Activated T-helper 1 cell treated with anti-CD3 and anti-CD28 coated beads, Interleukin-2, amount 50 U/mL, for 16 hours (primary cell): ENCODE results near the gene DTWD2.

Experiments
- DNase-seq, 2 donors: peaks; one replicate each; pipeline ENCODE4 v3.0.0-alpha.2; 2020; ENCODE audit warnings: low read depth in 1 of 2, low spot score in 1 of 2

Gene DTWD2

DNA sequence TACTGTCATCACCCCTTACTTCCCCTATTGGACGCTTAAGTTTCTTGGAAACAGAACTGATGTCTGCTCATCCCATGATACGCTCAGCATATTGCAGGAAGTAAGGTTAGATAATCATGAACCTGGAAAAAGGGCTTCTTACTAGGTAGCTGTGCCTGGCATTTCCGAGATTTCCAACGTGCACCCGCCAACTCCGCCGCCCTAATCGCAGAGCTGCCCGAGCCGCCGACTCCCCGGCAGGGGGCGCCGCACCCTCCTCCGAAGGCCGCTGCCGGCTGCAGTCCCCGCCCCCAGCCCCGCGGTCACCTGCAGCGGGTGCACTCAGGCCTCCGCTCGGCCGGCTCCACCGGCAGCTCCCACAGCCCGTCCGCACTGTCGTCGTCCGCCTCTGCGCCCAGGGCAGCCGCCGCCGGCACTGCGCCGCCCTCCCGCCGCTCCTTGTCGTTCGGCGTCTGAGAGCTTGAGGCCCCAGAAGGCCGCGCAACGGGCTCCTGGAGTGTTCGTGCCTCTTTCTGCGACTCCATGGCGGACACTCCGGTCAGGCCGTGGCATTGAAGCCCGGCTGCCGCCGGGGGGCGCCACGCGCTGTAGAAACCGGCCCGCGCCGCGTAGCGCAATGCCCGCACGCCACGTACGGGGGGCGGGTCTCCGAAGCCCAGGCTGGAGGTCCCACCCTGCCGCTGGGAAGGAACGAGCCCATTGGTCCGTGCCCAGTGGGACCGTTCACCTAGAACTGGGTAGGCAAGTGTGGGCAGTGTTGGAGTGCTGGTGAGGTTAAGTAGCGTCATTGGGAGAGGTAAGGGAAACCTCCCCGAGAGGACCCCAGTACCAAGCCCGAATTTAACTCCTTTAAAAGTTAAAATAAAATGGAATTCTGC is at the start of gene DTWD2:
TSS of gene DTWD2 (minus strand) at position 560 of the 878 bp plus-strand sequence. CDS start at position 524, 36 bp downstream.
- DNase-seq, result peak; percentile 78 to 88

DNA sequence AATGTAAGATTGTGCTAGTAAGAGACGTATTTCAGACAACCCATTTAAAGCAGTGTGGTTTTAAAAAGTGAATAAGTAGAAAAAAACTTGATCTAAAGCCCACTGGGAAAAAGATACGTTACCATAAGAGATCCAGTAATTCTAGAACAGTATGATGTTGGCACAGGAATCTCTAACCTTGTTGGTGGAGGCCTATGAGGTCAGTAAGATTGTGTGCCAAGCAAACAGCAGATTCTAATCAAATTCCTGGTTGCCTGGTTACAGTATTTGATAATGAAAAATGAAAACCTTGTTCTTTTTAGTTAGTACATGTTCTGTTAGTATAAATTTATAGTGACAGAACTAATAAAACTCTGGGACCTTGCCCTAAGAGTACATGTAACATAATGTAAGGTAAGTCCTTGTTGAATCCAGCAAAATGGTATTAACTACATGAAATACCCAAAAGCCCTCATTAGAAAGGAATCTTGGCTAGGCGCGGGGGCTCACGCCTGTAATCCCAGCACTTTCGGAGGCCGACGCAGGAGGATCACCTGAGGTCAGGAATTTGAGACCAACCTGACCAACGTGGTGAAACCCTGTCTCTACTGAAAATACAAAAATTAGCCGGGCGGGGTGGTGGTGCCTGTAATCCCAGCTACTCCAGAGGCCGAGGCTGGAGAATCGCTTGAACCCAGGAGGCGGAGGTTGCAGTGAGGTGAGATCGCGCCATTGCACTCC is 49.3 kb upstream of the DTWD2 start:
- DNase-seq, result no peak

DNA sequence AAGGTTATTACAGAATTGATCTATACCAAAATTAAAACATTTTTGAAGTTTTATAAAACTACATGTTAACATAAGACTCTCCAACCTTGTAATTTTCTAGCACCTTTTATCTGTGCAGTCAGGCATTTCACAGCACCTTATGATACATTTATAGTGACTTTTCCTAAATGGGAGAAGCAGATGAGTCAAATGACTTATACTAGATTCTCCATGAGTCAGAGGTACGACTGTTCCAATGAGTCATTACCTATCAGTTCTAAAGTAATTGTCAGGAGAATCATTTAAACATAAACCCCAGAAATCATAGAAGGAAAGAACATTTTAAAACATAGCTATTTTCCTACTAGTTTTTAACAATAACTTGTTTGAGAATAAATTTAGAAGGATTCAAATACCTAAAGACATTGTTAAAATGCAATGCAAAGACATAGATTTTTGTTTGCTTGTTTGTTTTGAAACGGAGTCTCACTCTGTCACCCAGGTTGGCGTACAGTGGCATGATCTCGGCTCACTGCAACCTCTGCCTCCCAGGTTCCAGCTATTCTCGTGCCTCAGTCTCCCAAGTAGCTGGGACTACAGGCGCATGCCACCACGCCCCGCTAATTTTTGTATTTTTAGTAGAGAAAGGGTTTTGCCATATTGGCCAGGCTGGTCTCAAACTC is 47.9 kb upstream of the DTWD2 start:
- DNase-seq, result no peak

DNA sequence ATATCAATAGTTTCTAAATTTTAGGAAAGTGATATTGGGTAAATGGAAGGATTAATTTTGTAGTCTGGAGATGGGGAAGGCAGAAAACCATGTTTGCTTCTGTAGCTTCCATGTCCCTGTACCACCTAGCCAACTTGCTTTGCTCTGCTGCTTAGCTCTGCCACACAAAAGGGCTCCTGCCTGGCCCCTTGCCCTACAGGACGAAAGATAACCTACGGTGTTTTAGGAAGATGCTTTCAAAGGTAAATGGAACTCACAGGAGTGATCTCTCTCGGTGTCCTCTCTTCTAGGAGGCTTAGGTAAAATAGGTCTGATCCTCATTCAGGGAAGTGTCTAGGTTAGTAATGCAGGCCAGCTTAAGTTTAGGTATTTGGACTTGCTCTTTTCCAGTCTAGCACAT is 44.8 kb upstream of the DTWD2 start:
- DNase-seq, result no peak

DNA sequence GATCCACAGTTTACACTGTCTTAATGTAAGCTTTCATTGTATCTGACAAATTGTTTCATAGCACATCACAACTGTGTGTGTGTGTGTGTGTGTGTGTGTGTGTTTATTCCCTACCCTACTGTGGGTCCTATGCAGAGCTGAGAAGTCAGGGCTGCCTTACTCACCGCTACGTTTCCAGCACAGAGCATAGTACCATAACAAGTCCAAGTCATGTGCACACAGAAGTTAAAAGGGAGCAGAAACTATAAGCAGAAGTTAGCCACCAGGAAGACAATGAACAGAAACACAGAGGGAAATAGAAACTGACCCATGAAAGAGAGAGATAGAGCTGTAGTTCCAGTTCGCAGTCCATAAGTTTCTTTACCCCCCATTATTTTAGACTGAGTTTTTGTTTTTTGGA is 44.3 kb upstream of the DTWD2 start:
- no peak for DNase-seq

DNA sequence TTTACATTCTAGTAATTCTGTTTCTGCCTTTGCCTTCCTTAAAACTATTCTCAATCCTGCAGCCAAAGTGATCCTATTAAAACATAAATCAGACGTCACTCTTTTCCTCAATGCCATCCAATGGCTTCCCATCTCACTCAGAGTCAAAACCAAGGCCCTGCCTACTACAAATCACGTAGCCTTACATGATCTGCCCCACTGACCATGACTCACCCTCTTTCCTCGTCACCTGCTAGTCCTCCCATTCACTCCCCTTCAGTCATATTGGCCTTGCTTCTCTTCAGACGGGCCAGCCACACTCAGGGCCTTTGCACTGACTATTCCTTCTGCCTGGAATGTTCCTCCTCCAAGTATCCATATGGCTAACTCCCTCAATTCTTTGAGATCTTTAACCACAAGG is 43.6 kb upstream of the DTWD2 start:
- no peak for DNase-seq

- no peak for DNase-seq
Observed at GRCh38 chr5:119031011-119031886, 42.9 kb upstream of the DTWD2 start.

DNA sequence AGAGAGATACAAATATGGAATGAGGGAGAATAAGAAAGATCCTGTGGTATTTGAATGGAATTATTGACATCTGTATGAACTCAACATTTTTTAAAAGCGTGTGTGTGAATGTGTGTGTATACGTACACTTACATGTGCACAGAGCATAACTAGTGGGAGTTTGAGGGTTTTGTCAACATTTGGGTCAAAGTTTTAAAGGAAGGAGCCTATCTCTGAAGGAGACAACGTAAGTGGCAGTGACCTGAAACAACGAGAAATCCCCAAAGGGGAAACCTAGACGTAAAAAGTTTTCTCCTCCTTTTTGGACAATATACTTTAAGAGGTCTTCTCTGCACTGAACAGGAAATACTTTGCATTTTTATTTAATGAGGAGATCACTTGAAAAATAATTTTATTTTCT is 40.2 kb upstream of the DTWD2 start:
- no peak for DNase-seq

- DNase-seq, result no peak
Observed at GRCh38 chr5:119022773-119023172, 34.4 kb upstream of the DTWD2 start.

GRCh38 chr5:119022017-119022745 is 33.8 kb upstream of the DTWD2 start:
- no peak for DNase-seq

- DNase-seq, result no peak
Observed at GRCh38 chr5:119021149-119021732, 32.9 kb upstream of the DTWD2 start.

- DNase-seq, result no peak
Observed at GRCh38 chr5:119019949-119020348, 31.6 kb upstream of the DTWD2 start.

DNA sequence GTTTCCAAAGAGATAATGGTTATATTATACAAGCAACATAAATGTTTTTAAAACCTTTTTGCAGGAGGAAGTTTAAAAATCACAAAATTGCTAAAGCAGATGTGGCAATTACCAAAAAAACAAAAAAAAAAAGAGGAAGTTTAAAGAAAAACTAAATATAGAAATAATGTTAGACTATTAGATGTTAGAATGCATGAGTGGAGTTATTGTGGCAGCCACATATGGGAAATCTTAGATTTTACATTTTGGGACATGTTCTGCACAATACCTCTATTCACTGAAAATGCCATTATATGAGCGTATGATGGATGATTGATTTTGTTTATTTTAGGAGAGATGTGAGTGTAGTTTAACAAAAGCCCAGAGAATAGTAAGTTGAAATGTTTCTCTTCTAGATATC is 31.2 kb upstream of the DTWD2 start:
- DNase-seq, result no peak

GRCh38 chr5:119017994-119018393 is 29.6 kb upstream of the DTWD2 start:
- no peak for DNase-seq

DNA sequence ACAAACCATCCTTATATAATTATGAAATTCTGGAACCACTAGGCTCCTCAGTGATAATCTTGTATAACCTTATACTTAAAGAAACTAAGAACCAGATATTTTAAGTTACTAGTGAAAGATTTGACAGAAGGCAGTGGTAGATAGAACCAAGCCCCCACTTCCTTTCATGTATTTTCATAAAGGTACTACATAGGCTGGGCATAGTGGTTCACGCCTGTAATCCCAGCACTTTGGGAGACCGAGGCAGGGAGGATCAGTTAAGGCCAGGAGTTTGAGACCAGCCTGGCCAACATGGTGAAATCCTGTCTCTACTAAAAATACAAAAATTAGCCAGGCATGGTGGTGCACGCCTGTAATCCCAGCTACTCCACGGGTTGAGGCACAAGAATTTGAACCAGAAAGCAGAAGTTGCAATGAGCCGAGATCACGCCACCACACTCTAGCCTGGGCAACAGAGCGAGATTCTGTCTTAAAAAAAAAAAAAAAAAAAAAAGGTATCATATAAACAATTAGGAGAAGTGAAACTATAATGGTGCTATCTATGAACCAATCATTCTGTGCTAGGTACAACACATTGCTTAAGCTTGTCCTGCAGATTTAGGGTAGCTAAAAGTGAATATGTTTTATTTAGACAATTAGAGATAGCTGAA is 27.9 kb upstream of the DTWD2 start:
- DNase-seq, result no peak

DNA sequence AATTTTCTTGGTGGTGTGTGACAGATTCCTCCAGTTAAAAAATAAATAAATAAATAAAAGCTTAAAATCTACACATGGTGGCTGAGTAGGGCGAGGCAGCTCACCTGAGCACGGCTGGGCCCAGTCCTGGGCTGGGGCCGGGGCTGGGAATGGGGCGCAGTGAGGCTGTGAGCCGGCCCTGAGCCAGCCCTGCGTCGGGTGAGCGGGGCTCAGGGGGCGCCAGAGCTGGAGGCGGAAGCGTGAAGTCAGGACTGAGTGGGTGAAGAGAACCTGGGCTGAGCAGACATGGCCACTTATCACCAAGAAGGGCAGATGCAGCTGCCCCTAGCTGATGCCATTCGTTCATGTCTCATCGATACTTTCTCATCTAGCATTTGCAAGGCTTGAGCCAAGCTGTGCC is 22.8 kb upstream of the DTWD2 start:
- no peak for DNase-seq

DNA sequence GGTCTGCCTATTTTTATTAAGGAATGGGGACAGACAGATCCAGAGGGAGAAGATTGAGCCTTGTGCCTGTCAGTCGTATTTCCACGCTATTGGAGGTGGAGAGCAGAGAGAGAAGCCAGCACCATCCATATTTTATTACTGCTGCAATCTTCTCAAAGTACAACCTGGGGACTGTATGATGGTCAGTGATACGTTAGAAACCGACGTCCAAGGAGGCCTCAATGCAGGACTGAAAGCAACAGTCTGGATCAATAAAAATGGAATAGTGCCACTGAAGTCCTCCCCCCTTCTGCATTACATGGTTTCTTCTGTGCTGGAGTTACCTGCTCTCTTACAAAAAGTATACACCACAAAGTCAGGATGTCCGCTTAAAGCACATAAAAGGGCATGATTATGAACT is 21.9 kb upstream of the DTWD2 start:
- no peak for DNase-seq

DNA sequence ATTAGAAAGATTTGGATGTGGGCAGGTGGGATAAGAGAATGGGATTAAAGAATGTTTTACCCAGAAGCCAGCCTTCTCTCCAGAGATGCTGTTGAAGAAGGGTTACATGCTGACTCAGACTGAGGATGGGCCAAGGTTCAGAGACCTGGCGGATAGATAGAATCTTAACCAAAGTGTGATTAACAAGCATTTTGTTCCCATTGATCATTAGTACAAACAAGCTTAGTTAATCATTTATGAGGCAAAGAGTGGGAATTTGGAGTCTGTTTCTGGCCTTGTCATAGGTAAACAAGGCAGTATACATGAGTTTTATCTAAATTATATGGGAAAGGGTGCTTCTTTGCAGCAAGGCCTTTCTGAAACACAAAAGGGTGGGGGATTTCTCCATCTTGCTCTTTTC is 20.8 kb upstream of the DTWD2 start:
- DNase-seq, result no peak

DNA sequence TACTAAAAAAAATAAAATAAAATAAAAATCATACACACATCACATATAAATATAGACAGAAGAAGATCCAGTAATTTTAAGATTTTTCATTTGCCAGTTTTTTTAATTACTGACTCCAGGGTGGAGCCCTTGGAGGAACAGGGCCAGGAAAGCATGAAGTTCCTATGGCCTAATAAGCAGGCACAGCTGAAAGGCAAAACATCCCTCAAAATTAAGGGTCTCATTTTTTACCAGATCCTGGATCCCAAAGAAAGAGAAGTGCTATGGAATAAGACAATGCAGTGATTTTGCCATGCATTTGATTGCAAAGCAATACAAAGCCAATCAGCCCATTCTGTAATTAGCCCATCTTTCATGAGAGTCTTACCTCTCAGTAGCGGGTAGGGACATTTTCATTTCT is 11.3 kb upstream of the DTWD2 start:
- DNase-seq, result no peak
